Sigmoid colon (tissue), 7 donors: ENCODE measurements around the gene MOB3B. TPM values are rescaled to one million over a fixed set of nuclear protein-coding genes. Genes with fewer than 3 reads are reported as not detected.

Experiments
- DNase-seq: peaks from one replicate; pipeline ENCODE4 v3.0.0-alpha.2; 2019
- H3K27ac ChIP-seq, 4 donors: fragments of 200-600 bp; sonication (generic); one replicate each; pipeline ENCODE4 v1.5.1; 2016 to 2019; ENCODE audit warnings: mild to moderate bottlenecking in 1 of 4
- H3K27me3 ChIP-seq, 3 donors: fragments of 200-600 bp; sonication (generic); one replicate each; pipeline ENCODE4 v1.5.1; 2019; ENCODE audit warnings: mild to moderate bottlenecking in 1 of 3
- H3K36me3 ChIP-seq, 4 donors: fragments of 200-600 bp; sonication (generic); one replicate each; pipeline ENCODE4 v1.5.1; 2016 to 2019
- H3K4me1 ChIP-seq, 4 donors: fragments of 200-600 bp; sonication (generic); one replicate each; pipeline ENCODE4 v1.5.1; 2017 to 2019
- H3K4me3 ChIP-seq, 4 donors: fragments of 200-600 bp; sonication (generic); one replicate each; pipeline ENCODE4 v1.5.1; 2017 to 2019; ENCODE audit warnings: mild to moderate bottlenecking in 2 of 4, moderate library complexity in 1 of 4
- H3K9me3 ChIP-seq, 4 donors: fragments of 200-600 bp in 3 of 4; sonication (generic) in 3 of 4; one replicate each; pipeline versions ENCODE4 v1.5.1 to v1.6.1; 2013 to 2019
- EP300 ChIP-seq, 4 donors: sonication (generic); formaldehyde crosslinking; IDR thresholded peaks; one replicate each; pipeline ENCODE4 v1.6.1; 2017; ENCODE audit warnings: antibody characterized with exemption in 4 of 4
- POLR2A ChIP-seq, 2 donors: fragments of 450-650 bp; IDR thresholded peaks; one replicate each; pipeline ENCODE4 v1.6.1; 2016; ENCODE audit warnings: antibody characterized with exemption in 2 of 2, mild to moderate bottlenecking in 2 of 2, moderate library complexity in 2 of 2
- POLR2AphosphoS5 ChIP-seq, 4 donors: sonication (generic); formaldehyde crosslinking; IDR thresholded peaks; one replicate each; pipeline ENCODE4 v1.6.1; 2017; ENCODE audit warnings: antibody characterized with exemption in 4 of 4
- WGBS, 2 donors: extraction: QIAGEN DNeasy Blood & Tissue Kit; methylation state at CpG; one replicate each; pipeline ENCODE4 v1.1.7; 2013; 5-methylcytosine and 5-hydroxymethylcytosine counted together
- intact Hi-C: fragments of 100-400 bp; cut with DNase I; formaldehyde crosslinking; loops from one replicate; pipeline ENCODE4 v1.15.1; 2023
- polyA plus RNA-seq, 3 donors: library from polyadenylated mRNA; stranded (reverse); fragments of 200-250 nt; gene quantifications; one replicate each; pipeline ENCODE4 v1.2.3, GENCODE V29; 2013
- total RNA-seq, 4 donors: library from RNA; depleted of rRNA; stranded (reverse); fragments of >200 nt; gene quantifications; one replicate each; pipeline ENCODE4 v1.1.0, GENCODE V29; 2016
- TF ChIP-seq, protein P1 (sequence below), 4 experiments: fragments of 450-650 bp in 3 of 4; fragments of 200-600 bp in 1 of 4; IDR thresholded peaks; one replicate each; pipeline ENCODE4 v1.5.1; 2016 to 2019; ENCODE audit warnings: antibody characterized with exemption in 4 of 4, mild to moderate bottlenecking in 3 of 4, moderate library complexity in 2 of 4
- donor health status: healthy with polysubstance abuse.
- donor health status: Bipolar disorder and iron deficiency.
- donor health status: healthy.

The MOB3B gene
- total and polyA plus RNA-seq, 7 donors = 6.9 to 23.4 (median 16.1) TPM

DNA sequence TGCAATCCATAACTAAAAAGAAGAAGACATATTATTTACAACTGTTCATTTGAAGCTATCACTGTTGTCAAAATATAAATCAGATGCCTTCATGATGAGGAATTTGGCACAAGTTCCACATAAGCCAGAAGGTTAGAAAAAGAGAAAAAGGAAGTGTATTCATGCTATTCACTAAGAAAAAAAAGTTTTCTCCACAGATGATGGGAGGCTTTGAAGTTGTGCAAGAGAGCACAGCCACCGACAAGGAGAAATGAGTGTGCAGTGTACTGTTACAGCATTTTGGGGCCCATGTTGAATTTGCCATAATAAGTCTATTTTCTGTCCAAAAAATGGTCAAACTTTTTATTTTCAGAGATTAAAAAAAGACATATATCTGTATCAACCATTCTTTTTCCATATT is 38.5 kb downstream of the MOB3B start:
- TF ChIP-seq POLR2AphosphoS5 (IDR thresholded peaks at IDR 0.05) = no peak
- no peak for DNase-seq
- Histone ChIP-seq H3K4me1 (peaks cover 0 to 22% (median 12%) of the 10 kb centered on the region in 4 donors), H3K9me3 (no peaks in the 10 kb centered on the region), H3K27me3 (no peaks in the 10 kb centered on the region), H3K4me3 (no peak overlapping the region), H3K27ac (no peak overlapping the region), H3K36me3 (no peaks in the 10 kb centered on the region)
- 44 to 81% methylated on average over 1 of the region's 1 CpG for WGBS, 2 donors
- intact Hi-C loops = no loop called here

DNA sequence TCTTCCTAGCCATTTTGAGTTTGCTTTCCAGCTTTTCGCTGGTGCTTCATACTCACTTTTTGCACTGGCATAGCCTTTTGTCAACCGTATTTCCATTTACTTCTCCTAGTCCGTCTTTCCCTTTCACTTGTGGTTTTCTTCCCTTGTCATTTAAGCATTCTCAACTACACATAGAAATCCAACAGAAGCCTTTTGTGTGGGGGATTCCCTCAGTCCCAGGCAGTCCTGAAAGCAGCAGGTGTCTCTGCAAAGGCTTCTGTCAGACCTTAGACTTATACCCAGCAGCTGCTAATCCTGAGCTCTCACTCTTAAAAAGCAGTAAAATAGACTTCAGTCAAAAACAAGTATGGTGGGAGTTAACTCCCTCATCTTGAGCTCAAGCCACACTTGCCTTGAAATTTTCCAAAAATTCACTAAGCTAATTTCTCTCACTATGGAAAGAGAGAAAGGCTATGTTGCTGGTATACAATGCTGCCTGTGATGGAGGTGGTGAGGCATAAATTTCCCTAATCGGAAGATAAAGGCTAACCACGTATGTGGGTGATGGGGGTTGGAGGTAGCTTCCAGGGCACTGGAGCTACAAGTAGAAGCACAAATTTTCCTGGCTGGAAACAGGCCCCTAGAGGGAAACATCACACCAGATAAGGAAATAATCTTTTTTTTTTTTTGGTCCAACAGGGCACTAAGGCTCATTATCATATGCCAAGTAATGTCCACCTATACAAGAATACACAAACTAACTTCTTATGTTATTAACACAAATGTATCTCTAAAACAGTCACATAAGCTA is 40.3 kb downstream of the MOB3B start:
- no peaks in the 10 kb centered on the region for H3K36me3 ChIP-seq
- intact Hi-C loops = loop anchor here (5.0 kb wide), 1 partner anchor 38 kb away; the partner anchor contains the start of gene MOB3B
- H3K27ac ChIP-seq = no peak overlapping the region
- TF ChIP-seq EP300 (IDR thresholded peaks at IDR 0.05) = no peak
- no peak for TF ChIP-seq POLR2A (IDR thresholded peaks at IDR 0.05)
- TF ChIP-seq POLR2AphosphoS5 (IDR thresholded peaks at IDR 0.05) = no peak
- H3K4me1 ChIP-seq = peaks cover 0 to 15% (median 8%) of the 10 kb centered on the region in 4 donors
- H3K9me3 ChIP-seq = no peaks in the 10 kb centered on the region
- H3K27me3 ChIP-seq = no peaks in the 10 kb centered on the region
- no peak overlapping the region for H3K4me3 ChIP-seq
- 77 to 92% methylated on average over 5 of the region's 5 CpGs for WGBS, 2 donors
- DNase-seq = no peak

DNA sequence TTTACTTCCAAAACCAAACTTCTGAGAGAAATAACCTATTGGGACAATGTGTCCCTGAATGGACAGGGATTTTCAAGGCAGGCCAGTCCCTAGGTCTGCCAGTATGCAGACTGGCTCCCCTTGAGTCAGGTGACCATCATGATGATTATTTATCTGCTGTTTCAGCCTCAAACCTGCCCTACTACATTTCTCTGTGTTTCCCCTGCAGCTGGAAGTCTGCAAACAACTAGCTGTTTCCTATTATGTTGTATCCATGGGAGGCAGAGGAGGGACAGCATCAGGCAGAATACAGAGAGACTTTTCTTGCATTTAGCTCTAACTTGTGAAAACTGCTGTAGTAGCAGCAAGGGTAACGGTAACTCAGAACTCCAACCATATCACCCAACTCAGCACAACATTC is 41.7 kb downstream of the MOB3B start:
- Histone ChIP-seq H3K36me3 (no peaks in the 10 kb centered on the region), H3K27me3 (no peaks in the 10 kb centered on the region), H3K4me3 (no peak overlapping the region), H3K27ac (no peak overlapping the region), H3K9me3 (no peaks in the 10 kb centered on the region), H3K4me1 (peaks cover 0 to 15% (median 8%) of the 10 kb centered on the region in 4 donors)
- 94 to 96% methylated on average over 1 of the region's 1 CpG for WGBS, 2 donors
- intact Hi-C loops = loop anchor here (5.0 kb wide), 1 partner anchor 39 kb away; the partner anchor contains the start of gene MOB3B
- TF ChIP-seq, protein P1, sequence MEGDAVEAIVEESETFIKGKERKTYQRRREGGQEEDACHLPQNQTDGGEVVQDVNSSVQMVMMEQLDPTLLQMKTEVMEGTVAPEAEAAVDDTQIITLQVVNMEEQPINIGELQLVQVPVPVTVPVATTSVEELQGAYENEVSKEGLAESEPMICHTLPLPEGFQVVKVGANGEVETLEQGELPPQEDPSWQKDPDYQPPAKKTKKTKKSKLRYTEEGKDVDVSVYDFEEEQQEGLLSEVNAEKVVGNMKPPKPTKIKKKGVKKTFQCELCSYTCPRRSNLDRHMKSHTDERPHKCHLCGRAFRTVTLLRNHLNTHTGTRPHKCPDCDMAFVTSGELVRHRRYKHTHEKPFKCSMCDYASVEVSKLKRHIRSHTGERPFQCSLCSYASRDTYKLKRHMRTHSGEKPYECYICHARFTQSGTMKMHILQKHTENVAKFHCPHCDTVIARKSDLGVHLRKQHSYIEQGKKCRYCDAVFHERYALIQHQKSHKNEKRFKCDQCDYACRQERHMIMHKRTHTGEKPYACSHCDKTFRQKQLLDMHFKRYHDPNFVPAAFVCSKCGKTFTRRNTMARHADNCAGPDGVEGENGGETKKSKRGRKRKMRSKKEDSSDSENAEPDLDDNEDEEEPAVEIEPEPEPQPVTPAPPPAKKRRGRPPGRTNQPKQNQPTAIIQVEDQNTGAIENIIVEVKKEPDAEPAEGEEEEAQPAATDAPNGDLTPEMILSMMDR (IDR thresholded peaks at IDR 0.05) = no peak
- TF ChIP-seq POLR2A (IDR thresholded peaks at IDR 0.05) (no peak), EP300 (IDR thresholded peaks at IDR 0.05) (no peak), POLR2AphosphoS5 (IDR thresholded peaks at IDR 0.05) (no peak)
- no peak for DNase-seq

DNA sequence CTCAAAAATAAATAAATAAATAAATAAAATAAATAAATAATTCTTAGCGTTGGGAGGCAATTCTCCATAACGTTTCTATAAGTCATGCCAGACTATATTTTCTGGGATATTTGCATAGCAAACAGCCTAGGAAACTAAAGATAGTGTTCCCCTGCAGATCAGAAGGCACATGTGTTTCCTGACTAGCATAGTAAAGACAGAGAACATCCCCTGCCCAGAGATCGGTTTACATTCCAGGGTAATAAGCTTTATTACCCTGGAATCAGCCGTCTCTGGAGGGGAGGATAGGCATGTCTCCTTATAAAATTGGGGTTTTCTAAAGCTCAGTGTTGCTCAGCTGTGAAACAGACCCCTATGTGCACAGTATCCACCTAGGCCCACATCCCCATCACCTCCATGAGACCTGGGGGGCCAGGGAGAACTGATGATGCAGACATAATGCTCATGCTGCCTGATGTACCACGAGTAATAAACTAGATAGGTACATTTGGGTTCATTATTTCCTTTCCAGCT is 42.4 kb downstream of the MOB3B start:
- H3K4me1 ChIP-seq = peaks cover 0 to 15% (median 8%) of the 10 kb centered on the region in 4 donors

DNA sequence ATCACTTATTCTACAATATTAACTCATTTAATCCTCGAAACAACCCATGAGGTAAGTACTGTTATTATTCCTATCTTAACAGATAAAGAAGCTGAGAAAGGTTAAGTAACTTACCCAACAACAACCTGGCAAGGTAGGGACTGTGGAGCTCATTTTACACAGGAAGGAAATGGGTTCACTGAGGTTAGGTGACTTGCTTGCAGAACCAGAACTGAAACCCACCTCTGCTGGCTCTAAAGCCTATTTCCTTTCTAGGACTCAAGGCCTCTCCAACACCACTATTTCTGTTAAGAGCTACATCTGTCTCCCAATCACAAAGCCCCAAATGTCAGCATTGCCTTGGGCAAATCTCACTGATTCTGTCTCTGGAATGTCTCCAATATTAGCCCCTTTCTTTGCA is 44.5 kb downstream of the MOB3B start:
- peaks cover 0 to 15% (median 8%) of the 10 kb centered on the region in 4 donors for H3K4me1 ChIP-seq
- WGBS, 2 donors = 84 to 94% methylated on average over 1 of the region's 1 CpG

More for the DNA sequence above, 42.4 kb downstream of the MOB3B start:
- no peak overlapping the region for H3K27ac ChIP-seq
- H3K27me3 ChIP-seq = no peaks in the 10 kb centered on the region
- no peak overlapping the region for H3K4me3 ChIP-seq
- intact Hi-C loops = loop anchor here (5.0 kb wide), 1 partner anchor 40 kb away; the partner anchor contains the start of gene MOB3B
- TF ChIP-seq POLR2A (IDR thresholded peaks at IDR 0.05) (no peak), POLR2AphosphoS5 (IDR thresholded peaks at IDR 0.05) (peak in 1 of 4 donors; percentile 19), EP300 (IDR thresholded peaks at IDR 0.05) (no peak)
- TF ChIP-seq, protein P1 (IDR thresholded peaks at IDR 0.05) = no peak
- DNase-seq = no peak
- no peaks in the 10 kb centered on the region for H3K9me3 ChIP-seq
- no peaks in the 10 kb centered on the region for H3K36me3 ChIP-seq
- 12 to 55% methylated on average over 5 of the region's 5 CpGs for WGBS, 2 donors

More for the DNA sequence above, 44.5 kb downstream of the MOB3B start:
- intact Hi-C loops = loop anchor here (5.0 kb wide), 1 partner anchor 42 kb away; the partner anchor contains the start of gene MOB3B
- Histone ChIP-seq H3K9me3 (no peaks in the 10 kb centered on the region), H3K4me3 (no peak overlapping the region), H3K36me3 (no peaks in the 10 kb centered on the region), H3K27ac (no peak overlapping the region), H3K27me3 (no peaks in the 10 kb centered on the region)
- DNase-seq = no peak
- TF ChIP-seq POLR2A (IDR thresholded peaks at IDR 0.05) (no peak), POLR2AphosphoS5 (IDR thresholded peaks at IDR 0.05) (no peak), EP300 (IDR thresholded peaks at IDR 0.05) (no peak)
- TF ChIP-seq, protein P1 (IDR thresholded peaks at IDR 0.05) = no peak
